GM18873 (cell line): Measurements from ENCODE around the gene ATMIN.
A peak's percentile ranks its signal among the peaks of the same experiment; 100 is the strongest.

Experiments used
- ATAC-seq: cut with Tn5 transposase; IDR thresholded peaks from one replicate; pipeline ENCODE4 v1.9.1; 2021; ENCODE audit warnings: mild to moderate bottlenecking, moderate library complexity, moderate number of reproducible peaks; ENCODE audit not compliant: unreplicated experiment, low FRiP score

The ATMIN gene

GRCh38 chr16:81061871-81062608, 26.4 kb downstream of the ATMIN start:
- ATAC-seq: no peak

- ATAC-seq: no peak
Observed at GRCh38 chr16:81066681-81067080, 31.0 kb downstream of the ATMIN start.

GRCh38 chr16:81067166-81067565, 31.5 kb downstream of the ATMIN start:
- ATAC-seq: no peak

GRCh38 chr16:81069063-81069462, 33.4 kb downstream of the ATMIN start:
- no peak for ATAC-seq

- no peak for ATAC-seq
Observed at GRCh38 chr16:81070979-81071378, 35.3 kb downstream of the ATMIN start.

GRCh38 chr16:81071805-81072204, 36.2 kb downstream of the ATMIN start:
- no peak for ATAC-seq

GRCh38 chr16:81073560-81074330, 38.1 kb downstream of the ATMIN start:
- no peak for ATAC-seq

- ATAC-seq: peak; percentile 66
Observed at GRCh38 chr16:81076566-81077075, 41.0 kb downstream of the ATMIN start.

GRCh38 chr16:81077076-81077940, 41.7 kb downstream of the ATMIN start, which contains the start of gene C16orf46:
Gene C16orf46 (minus strand): TSS chr16:81077238. CDS start chr16:81063955, 13,283 bp downstream.
- peak; percentile 95 for ATAC-seq

GRCh38 chr16:81080233-81080632, 44.6 kb downstream of the ATMIN start:
- no peak for ATAC-seq

- no peak for ATAC-seq
Observed at GRCh38 chr16:81081014-81081413, 45.4 kb downstream of the ATMIN start.

GRCh38 chr16:81088836-81089235, 53.2 kb downstream of the ATMIN start:
- no peak for ATAC-seq

- no peak for ATAC-seq
Observed at GRCh38 chr16:81094771-81095251, 59.2 kb downstream of the ATMIN start.

- peak; percentile 1 for ATAC-seq
Observed at GRCh38 chr16:81095653-81095952, 60.0 kb downstream of the ATMIN start.

- peak; percentile 98 for ATAC-seq
Observed at GRCh38 chr16:81095953-81096714, 60.5 kb downstream of the ATMIN start, which contains the start of gene GCSH. Gene GCSH (minus strand): TSS chr16:81096395. CDS start chr16:81096278, 117 bp downstream.

GRCh38 chr16:81096715-81097208, 61.1 kb downstream of the ATMIN start:
- no peak for ATAC-seq
